ENCODE data around the gene SRSF3.

DNA sequence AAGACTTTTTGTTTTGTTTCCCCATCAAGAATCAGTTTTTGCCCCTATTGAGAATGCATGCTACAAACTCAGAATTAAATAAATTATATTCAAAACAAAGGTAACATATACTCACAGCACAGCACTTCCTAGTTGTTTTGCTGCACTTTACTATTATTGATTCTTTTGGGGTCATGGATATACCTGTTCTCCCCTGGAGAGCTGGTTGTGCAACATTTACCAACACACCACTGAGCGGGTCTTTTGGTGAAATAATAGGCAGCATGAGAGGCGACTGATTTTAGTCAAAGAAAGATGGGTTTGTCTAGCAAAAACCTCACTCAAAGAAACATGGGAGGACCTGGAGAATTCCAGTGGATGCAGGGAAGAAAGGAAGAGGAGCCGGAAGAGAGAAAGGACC is 44.4 kb downstream of the SRSF3 start:
- TF ChIP-seq, protein P1, sequence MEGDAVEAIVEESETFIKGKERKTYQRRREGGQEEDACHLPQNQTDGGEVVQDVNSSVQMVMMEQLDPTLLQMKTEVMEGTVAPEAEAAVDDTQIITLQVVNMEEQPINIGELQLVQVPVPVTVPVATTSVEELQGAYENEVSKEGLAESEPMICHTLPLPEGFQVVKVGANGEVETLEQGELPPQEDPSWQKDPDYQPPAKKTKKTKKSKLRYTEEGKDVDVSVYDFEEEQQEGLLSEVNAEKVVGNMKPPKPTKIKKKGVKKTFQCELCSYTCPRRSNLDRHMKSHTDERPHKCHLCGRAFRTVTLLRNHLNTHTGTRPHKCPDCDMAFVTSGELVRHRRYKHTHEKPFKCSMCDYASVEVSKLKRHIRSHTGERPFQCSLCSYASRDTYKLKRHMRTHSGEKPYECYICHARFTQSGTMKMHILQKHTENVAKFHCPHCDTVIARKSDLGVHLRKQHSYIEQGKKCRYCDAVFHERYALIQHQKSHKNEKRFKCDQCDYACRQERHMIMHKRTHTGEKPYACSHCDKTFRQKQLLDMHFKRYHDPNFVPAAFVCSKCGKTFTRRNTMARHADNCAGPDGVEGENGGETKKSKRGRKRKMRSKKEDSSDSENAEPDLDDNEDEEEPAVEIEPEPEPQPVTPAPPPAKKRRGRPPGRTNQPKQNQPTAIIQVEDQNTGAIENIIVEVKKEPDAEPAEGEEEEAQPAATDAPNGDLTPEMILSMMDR (IDR thresholded peaks at IDR 0.05): no peak
- TF ChIP-seq POLR2A (IDR thresholded peaks at IDR 0.05): no peak

Data from adrenal gland (tissue), 5 donors.